B cell (primary cell): ENCODE measurements around the gene IBSP.

Experiments
- EZH2 ChIP-seq: IDR thresholded peaks from 2 replicates; pipeline ENCODE4 v1.6.1; 2012; ENCODE audit warnings: borderline replicate concordance, low read depth, mild to moderate bottlenecking, moderate library complexity, low read length; ENCODE audit not compliant: insufficient read depth, poor library complexity, severe bottlenecking
- TF ChIP-seq, protein P1 (sequence below): fragments of 200-600 bp; IDR thresholded peaks from one replicate; pipeline ENCODE4 v1.8.0; 2022; ENCODE audit warnings: antibody characterized with exemption, mild to moderate bottlenecking

DNA sequence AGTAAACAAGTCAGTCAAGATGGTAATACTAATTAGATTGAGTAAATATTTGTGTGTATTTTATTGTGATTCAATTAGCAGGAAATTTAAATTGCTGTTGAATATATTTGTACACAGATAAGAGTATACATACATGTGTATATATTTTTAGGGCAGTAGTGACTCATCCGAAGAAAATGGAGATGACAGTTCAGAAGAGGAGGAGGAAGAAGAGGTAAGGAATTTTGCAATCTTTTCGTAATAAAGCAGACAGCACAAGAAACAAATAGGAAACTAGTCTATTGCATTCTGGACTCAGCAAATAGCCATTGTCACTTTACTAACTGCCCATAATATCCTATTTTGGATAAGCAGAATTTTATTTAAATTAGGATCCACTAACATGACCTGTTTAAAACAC, 6.6 kb downstream of the IBSP start:
- TF ChIP-seq, protein P1, sequence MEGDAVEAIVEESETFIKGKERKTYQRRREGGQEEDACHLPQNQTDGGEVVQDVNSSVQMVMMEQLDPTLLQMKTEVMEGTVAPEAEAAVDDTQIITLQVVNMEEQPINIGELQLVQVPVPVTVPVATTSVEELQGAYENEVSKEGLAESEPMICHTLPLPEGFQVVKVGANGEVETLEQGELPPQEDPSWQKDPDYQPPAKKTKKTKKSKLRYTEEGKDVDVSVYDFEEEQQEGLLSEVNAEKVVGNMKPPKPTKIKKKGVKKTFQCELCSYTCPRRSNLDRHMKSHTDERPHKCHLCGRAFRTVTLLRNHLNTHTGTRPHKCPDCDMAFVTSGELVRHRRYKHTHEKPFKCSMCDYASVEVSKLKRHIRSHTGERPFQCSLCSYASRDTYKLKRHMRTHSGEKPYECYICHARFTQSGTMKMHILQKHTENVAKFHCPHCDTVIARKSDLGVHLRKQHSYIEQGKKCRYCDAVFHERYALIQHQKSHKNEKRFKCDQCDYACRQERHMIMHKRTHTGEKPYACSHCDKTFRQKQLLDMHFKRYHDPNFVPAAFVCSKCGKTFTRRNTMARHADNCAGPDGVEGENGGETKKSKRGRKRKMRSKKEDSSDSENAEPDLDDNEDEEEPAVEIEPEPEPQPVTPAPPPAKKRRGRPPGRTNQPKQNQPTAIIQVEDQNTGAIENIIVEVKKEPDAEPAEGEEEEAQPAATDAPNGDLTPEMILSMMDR, result no peak
- TF ChIP-seq EZH2, result no peak
